ENCODE results near the gene LYSMD4. TPM values are rescaled to one million over a fixed set of nuclear protein-coding genes. Genes with fewer than 3 reads are reported as not detected.

Gene LYSMD4
- total RNA-seq, 1 donor from 2014 or later = 3.3 TPM

DNA sequence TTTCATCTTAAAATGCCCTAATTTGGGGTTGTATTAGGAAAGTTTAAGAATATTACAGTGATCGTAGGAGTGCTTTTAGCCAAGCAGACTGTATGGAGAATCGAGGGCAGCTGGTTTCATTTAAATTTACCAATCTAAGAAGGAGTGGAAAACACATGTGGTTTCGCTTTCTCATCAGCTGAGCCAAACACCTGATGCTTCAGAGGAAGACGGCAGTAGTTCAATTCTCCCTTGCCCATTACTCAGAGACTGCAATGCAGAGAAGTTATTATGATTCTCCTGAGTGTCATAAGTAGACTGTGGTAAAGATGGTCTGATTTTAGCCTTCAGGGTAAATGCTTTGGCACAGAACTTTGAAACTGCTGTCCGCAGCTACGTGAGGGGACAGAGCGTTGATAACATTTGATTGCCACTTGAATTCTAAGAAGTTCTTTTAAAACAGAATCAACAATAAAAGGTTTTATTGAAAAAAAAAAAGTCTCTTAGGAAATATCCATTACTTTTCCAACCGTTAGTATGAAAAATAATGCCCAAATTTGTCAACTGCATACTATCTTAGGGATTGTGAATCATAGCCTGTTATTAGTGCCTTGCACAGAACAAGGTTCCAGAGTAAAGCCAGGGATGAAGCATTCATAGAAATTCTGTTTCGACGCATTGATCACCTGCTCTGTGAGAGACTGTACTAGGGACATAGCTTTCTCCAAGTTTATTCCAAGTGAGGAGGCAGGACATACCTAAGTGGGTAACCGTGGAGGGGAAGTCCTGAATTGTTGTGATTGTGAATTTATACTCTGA is 25.6 kb downstream of the LYSMD4 start:
- peak; percentile 8 for ATAC-seq
- DNase-seq (ENCODE audit: low spot score) = no peak

GRCh38 chr15:99706557-99707303 is 26.5 kb downstream of the LYSMD4 start:
- no peak for ATAC-seq

GRCh38 chr15:99704444-99704838 is 28.8 kb downstream of the LYSMD4 start:
- ATAC-seq = peak; percentile 79
- DNase-seq (ENCODE audit: low spot score) = no peak

More at GRCh38 chr15:99706557-99707303, 26.5 kb downstream of the LYSMD4 start:
- no peak for DNase-seq (ENCODE audit: low spot score)

DNA sequence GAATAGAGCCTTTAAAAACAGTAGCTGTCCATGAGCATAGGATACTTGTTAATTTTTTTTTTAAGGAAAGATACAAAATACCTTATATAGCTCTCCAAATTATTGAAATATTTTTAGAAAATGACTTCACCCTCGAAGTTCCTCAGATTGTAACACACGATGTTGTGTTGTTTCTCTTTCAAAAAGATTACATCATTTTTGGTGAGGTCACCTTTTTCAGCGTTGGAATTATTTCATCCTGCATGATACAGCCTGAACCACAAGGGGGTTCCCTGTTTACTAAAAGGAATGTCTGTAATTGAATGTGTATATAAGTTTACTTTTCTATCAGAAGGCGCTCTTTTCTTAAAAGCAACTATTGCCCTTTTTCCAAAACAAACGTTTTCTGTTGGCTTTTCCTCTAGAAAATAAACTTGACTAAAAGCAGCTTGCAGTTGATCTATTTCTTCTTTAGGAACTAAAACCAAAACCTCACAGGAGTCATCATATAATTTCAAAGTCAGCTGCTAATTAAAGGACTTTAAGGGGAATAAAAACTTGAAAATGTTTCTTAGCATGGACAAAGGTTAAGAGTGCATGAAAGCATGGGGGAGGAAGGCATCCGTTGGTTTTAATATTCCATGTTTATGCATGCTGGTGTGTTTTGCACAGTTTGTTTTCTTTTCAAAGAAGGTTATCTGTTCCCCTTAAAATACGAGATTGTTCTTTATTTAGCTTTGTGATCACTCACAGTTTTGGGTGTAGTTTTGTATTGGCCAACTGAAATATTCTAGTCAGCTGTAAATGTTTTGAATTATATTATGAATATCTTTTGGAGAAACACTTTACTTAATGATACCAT is 29.4 kb downstream of the LYSMD4 start:
- peak; percentile 68 for ATAC-seq
- DNase-seq (ENCODE audit: low spot score) = no peak

GRCh38 chr15:99702895-99703602 is 30.2 kb downstream of the LYSMD4 start:
- DNase-seq (ENCODE audit: low spot score) (no peak), ATAC-seq (peak; percentile 5)

DNA sequence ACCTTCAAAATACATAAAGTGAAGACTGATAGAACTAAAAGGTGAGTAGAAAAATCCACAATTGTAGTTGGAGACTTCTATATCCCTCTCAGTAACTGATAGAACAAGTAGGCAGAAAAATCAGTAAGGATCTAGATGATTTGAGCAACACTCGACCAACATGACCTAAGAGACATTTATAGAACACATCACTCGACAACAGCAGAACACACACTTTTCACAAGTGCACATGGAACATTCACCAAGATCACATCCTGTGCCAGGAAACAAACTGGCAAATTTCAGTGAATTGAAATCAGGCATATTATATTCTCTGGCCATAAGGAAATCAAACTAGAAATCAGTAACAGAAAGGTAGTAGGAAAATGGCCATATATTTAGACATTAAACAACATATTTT is 37.1 kb downstream of the LYSMD4 start:
- ATAC-seq (no peak), DNase-seq (ENCODE audit: low spot score) (no peak)

DNA sequence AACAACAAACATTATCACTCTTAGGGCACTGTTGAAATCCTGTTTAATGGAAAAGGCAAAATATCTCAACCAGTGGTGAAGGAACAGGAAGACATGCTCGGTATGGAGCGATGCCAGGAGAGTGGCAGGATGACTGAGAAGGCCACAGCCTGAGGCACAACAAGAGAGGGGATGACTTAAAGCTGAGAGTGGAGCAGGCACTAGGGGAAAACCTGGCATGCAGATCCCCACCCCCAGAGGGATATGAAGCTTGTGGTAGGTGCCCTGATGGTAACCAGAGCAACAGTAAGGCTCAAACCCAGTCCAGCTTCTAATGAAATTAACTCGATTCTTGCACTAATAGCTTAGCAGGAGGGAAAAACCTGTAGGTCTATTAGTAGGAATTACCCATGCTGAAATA is 40.4 kb downstream of the LYSMD4 start:
- ATAC-seq (no peak), DNase-seq (ENCODE audit: low spot score) (no peak)

- no peak for DNase-seq (ENCODE audit: low spot score)
Measured at GRCh38 chr15:99686290-99686689, 46.9 kb downstream of the LYSMD4 start.

DNA sequence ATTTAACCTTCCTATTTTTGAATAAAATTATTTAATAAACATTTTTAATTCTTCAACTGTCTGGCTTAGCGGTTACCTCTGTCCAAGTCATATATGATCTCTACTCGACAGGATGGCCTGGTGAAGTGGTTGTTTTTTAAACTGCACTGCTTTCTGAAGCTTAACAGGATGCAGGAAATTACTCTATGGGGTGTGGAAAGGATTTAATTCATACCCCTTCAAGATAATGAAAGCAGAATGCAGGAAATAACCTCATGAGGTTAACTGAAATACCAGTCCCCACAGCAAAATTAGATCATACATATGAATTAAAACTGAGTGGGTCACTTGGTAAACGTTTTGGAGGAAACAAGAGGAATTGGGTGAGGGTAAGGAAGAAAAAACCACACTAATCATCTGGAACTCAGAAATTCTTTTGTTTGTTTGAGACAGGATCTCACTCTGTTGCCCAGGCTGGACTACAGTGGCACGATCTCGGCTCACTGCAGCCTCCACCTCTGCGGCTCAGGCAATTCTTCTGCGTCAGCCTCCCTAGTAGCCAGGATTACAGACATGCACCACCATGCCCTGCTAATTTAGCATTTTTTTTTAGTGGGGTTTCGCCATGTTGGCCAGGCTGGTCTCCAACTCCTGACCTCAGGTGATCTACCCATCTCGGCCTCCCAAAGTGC is 50.1 kb downstream of the LYSMD4 start:
- ATAC-seq (no peak), DNase-seq (ENCODE audit: low spot score) (no peak)

More at GRCh38 chr15:99686290-99686689, 46.9 kb downstream of the LYSMD4 start:
- ATAC-seq = no peak

DNA sequence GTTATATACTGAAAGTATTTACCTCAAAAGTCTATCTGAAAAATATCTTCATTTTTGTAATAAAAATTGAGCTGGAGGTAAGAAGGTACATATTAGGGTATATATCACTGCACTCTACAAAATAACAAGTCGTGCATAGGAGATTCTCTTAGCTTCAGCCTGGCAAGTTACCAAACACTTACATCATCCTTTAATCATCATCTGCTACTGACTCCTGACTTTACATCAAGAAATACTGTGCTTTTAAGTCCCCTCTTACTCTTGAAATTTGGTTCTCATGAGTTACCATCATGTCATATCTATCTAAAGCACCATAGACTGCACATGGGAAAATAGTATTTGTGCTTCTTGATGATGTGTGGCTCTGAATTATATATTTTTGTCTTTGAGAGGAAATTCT is 50.8 kb downstream of the LYSMD4 start:
- ATAC-seq (no peak), DNase-seq (ENCODE audit: low spot score) (no peak)

DNA sequence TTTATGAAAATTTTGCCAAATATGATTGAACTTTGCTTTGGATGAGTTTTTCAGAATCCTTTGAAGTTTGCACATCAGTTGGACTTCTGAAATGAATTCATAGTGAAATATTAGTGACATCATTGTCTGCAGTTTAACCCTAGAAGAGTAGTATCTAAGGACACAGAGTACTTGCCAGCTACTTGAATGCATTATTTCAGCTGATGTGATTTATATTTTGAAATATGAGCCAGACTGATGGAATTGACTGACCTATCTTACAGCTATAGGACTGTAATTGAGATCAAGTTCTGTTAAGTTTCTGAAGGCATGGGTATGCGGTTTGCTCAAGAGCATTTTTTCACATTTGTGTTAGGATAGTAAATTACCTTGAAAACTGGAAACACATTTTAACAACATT is 51.2 kb downstream of the LYSMD4 start:
- DNase-seq (ENCODE audit: low spot score) = no peak

DNA sequence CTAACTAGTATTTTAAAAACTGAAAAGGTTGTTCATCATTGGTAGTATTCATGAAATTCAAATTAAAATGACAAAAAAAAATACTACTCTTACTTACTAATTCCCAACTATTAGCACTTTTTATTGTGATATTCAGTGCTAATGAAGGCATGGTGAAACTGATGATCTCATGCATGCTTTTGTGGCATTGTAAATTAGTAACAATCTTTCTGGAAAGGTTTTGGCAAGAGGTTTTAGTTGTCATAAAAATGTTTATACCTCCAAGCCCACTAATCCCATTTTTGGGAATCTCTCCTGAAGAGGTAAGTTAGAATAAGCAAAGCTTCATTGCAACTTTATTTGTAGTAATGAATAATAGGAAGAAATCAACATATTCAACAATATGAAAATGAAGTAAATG is 53.0 kb downstream of the LYSMD4 start:
- no peak for DNase-seq (ENCODE audit: low spot score)
- ATAC-seq = no peak

More for the DNA sequence above, 51.2 kb downstream of the LYSMD4 start:
- no peak for ATAC-seq

GRCh38 chr15:99677540-99678134 is 55.6 kb downstream of the LYSMD4 start:
- ATAC-seq (no peak), DNase-seq (ENCODE audit: low spot score) (no peak)

Other genes starting within 250 kb of the LYSMD4 start
- 20.7 TPM for gene MEF2A, start 167.5 kb downstream of the LYSMD4 start, total RNA-seq